ENCODE results near the gene FAM13A. TPM values are rescaled to one million over a fixed set of nuclear protein-coding genes. Genes with fewer than 3 reads are reported as not detected.

FAM13A gene
- total and polyA plus RNA-seq, 9 of the 15 experiments (the other 6 are each of a cell fraction or from before 2014, with no cell fraction given) = 11.3 to 23.3 (median 14.7) TPM

DNA sequence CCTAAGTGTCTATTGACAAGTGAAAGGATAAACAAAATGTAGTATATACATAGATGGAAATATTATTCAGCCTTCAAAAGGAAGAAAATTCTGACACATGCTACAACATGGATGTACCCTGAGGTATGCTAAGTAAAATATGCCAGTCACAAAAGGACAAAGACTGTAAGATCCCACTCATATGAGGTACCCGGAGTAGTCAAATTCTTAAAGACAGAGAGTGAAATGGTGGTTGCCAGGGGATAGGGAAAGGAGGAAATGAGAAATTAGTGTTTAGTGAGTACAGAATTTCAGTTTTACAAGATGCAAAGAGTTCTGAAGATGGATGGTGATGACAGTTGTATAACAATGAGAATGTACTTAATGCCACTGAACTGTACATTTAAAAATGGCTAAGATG is 257.1 kb downstream of the FAM13A start (continued):
- TF ChIP-seq ZBED1 (IDR thresholded peaks at IDR 0.05) (no peak), ZNF644 (tag; IDR thresholded peaks at IDR 0.05; ENCODE audit: low read depth) (no peak), ZBTB8A (IDR thresholded peaks at IDR 0.05; ENCODE audit: partially characterized antibody) (no peak), MNT (conservative IDR thresholded peaks at IDR 0.05) (no peak), ZNF184 (CRISPR knock-in tag; IDR thresholded peaks at IDR 0.05) (no peak), TFAM (CRISPR knock-in tag; conservative IDR thresholded peaks at IDR 0.05) (no peak), ZNF75A (CRISPR knock-in tag; IDR thresholded peaks at IDR 0.05) (no peak), TAF9B (IDR thresholded peaks at IDR 0.05; ENCODE audit: partially characterized antibody) (no peak), ZBTB7A (IDR thresholded peaks at IDR 0.05; ENCODE audit: borderline replicate concordance, control insufficient read depth, low read depth, low read length) (no peak)

DNA sequence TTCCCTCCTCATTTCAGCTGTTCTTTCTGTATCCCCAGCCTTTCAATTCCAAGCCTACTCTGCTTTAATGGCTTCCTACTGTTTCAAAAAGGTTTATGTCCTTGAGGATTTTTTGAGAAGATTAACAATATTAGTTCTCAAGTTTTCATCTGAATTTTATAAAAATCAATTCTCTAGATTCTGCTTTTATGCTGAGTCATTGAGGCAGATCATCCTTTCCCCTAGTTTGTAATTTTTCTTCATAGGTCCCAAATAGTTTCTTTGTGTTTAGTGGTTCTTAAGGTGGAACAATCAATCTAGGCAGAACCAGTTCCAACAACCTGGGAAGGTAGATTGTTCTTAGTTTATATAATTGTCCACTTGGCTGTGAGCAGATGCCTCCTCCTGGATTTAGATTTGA is 259.3 kb downstream of the FAM13A start:
- H3K36me3 ChIP-seq (ENCODE audit: control insufficient read depth, insufficient read depth, low read length) = no peaks in the 10 kb centered on the region
- no peaks in the 10 kb centered on the region for H4K20me1 ChIP-seq (replicated peaks; ENCODE audit: control insufficient read depth, insufficient read depth, low read length)
- in situ Hi-C loops (cut with MboI) (no loop called here), intact Hi-C loops (cut with micrococcal nuclease) (loop anchor here (10.0 kb wide), 1 partner anchor 123 kb away; no protein-coding TSS in a partner anchor)
- no peaks in the 10 kb centered on the region for H3K9me1 ChIP-seq (ENCODE audit: control insufficient read depth, insufficient read depth, low read length)
- no peak for FAIRE-seq
- no peak overlapping the region for H3K9ac ChIP-seq (ENCODE audit: insufficient read depth in 1 of 2, low read depth in 2 of 2, low read length in 2 of 2)
- H3K4me3 ChIP-seq = no peak overlapping the region
- H3K79me2 ChIP-seq (ENCODE audit: control insufficient read depth, insufficient read depth, low read length) = no peaks in the 10 kb centered on the region
- no peaks in the 10 kb centered on the region for H3K4me1 ChIP-seq (replicated peaks in 1 of 2; ENCODE audit: control insufficient read depth in 2 of 2, insufficient read depth in 2 of 2, low read length in 2 of 2)
- H3K27ac ChIP-seq (ENCODE audit: extremely low read depth, low read depth, low read length) = no peak overlapping the region
- POLR2A ChIA-PET = no interaction called here
- no peak overlapping the region for H3K4me2 ChIP-seq (ENCODE audit: insufficient read depth, low read length)
- no peak for ATAC-seq
- no peaks in the 10 kb centered on the region for H3K27me3 ChIP-seq (ENCODE audit: control insufficient read depth in 2 of 2, insufficient read depth in 2 of 2, low read length in 2 of 2)
- CTCF ChIA-PET (ENCODE audit: low intra/inter-chr PET ratio) = no interaction called here
- no peaks in the 10 kb centered on the region for H3K9me3 ChIP-seq (replicated peaks; ENCODE audit: control insufficient read depth, insufficient read depth, low read depth, low read length)
- BruUV-seq (replicated peaks) = no TSS peak
- no peak overlapping the region for H2AFZ ChIP-seq (ENCODE audit: low read depth, low read length)
- no peak for DNase-seq (ENCODE audit: extremely low read depth in 1 of 4, low spot score in 3 of 4)
- TF ChIP-seq NFE2L1 (tag; IDR thresholded peaks at IDR 0.05; ENCODE audit: borderline replicate concordance, low read depth) (peak; percentile 67), MAFF (IDR thresholded peaks at IDR 0.05; ENCODE audit: low read length) (peak; percentile 76), NFE2 (IDR thresholded peaks at IDR 0.05; ENCODE audit: low read depth) (peak; percentile 43; the same call in 1 of the 2 replicates), RREB1 (CRISPR knock-in tag; IDR thresholded peaks at IDR 0.05) (no peak), ZNF316 (IDR thresholded peaks at IDR 0.05) (peak; percentile 60), SRSF9 (IDR thresholded peaks at IDR 0.05; ENCODE audit: borderline replicate concordance, low read depth, low read length) (no peak)

Data from K562 (cell line).